SU-DHL-6 (cell line): Measurements from ENCODE around the gene NOS1AP.

Experiments
- CTCF ChIP-seq: fragments of 200-600 bp; sonication (generic); IDR thresholded peaks from one replicate; pipeline ENCODE4 v1.5.1; 2017; ENCODE audit warnings: antibody characterized with exemption, mild to moderate bottlenecking, low read length, moderate library complexity; ENCODE audit not compliant: insufficient read depth, poor library complexity, severe bottlenecking
- EZH2phosphoT487 ChIP-seq: fragments of 200-600 bp; sonication (generic), shearing (Covaris generic); conservative IDR thresholded peaks from 2 replicates; pipeline ENCODE4 v1.6.1; 2018; ENCODE audit warnings: mild to moderate bottlenecking, antibody characterized with exemption, low read length, moderate library complexity, mixed read lengths

GRCh38 chr1:162025541-162025940, 44.0 kb upstream of the NOS1AP start:
- no peak for TF ChIP-seq CTCF
- TF ChIP-seq EZH2phosphoT487, result no peak
